OCI-LY3 (cell line): Measurements from ENCODE around the gene FAM110A.

Experiments used
- CTCF ChIP-seq: fragments of 200-600, 300-600 bp; sonication (generic); IDR thresholded peaks from 2 replicates; pipeline ENCODE4 v1.5.1; 2014; ENCODE audit warnings: antibody characterized with exemption, low read length, low read depth
- EZH2phosphoT487 ChIP-seq: fragments of 200-600 bp; shearing (Covaris generic); IDR thresholded peaks from 2 replicates; pipeline ENCODE4 v1.6.1; 2018; ENCODE audit warnings: antibody characterized with exemption, mixed run types, low read depth

- TF ChIP-seq CTCF: no peak
- no peak for TF ChIP-seq EZH2phosphoT487
These were observed 10.0 kb upstream of the FAM110A start for GRCh38 chr20:823574-823902.
